Nephron progenitor cell (in vitro differentiated cells): ENCODE results near the gene PIK3R2.
A peak's percentile ranks its signal among the peaks of the same experiment; 100 is the strongest.

Source experiments
- DNase-seq: peaks from one replicate; pipeline ENCODE4 v3.0.0; 2021
- H3K27ac Mint-ChIP-seq: 2 replicates; pipeline ENCODE4 v1.8.0; 2021; ENCODE audit warnings: mild to moderate bottlenecking, moderate library complexity, mixed read lengths
- H3K27me3 Mint-ChIP-seq: 2 replicates; pipeline ENCODE4 v1.8.0; 2021; ENCODE audit warnings: mild to moderate bottlenecking, low read depth, mixed read lengths; ENCODE audit not compliant: poor library complexity
- H3K36me3 Mint-ChIP-seq: 2 replicates; pipeline ENCODE4 v1.8.0; 2021; ENCODE audit warnings: low read depth, mixed read lengths
- H3K4me1 Mint-ChIP-seq: 2 replicates; pipeline ENCODE4 v1.8.0; 2021; ENCODE audit warnings: mixed read lengths
- H3K4me3 Mint-ChIP-seq: 2 replicates; pipeline ENCODE4 v1.8.0; 2021; ENCODE audit warnings: mild to moderate bottlenecking, moderate library complexity, mixed read lengths
- H3K9me3 Mint-ChIP-seq: 2 replicates; pipeline ENCODE4 v1.8.0; 2021; ENCODE audit warnings: mild to moderate bottlenecking, moderate library complexity, mixed read lengths
- TF ChIP-seq, protein P1 (sequence below): fragments of 200-600 bp; sonication (generic); IDR thresholded peaks from 2 replicates; pipeline ENCODE4 v1.5.0; 2021; ENCODE audit warnings: antibody characterized with exemption

Gene PIK3R2

DNA sequence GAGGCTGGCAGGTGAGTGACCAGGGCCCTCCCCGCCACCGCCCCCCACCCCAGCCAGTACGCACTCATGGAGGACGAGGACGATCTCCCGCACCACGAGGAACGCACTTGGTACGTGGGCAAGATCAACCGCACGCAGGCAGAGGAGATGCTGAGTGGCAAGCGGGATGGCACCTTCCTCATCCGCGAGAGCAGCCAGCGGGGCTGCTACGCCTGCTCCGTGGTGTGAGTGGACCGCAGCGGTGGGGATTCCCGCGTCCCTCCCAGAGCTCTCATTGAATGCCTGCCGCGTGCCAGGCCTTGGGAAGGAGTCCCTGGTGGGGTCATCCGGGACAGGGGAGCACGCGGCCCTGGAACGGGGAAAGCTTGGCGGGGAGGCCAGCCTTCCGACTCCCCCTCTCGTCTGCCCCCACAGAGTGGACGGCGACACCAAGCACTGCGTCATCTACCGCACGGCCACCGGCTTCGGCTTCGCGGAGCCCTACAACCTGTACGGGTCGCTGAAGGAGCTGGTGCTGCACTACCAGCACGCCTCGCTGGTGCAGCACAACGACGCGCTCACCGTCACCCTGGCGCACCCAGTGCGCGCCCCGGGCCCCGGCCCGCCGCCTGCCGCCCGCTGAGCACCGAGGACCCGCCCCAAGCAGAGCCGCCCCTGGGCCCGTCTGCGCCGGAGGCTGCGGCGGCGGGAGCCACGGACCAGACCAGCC lies 15.9 kb downstream of the PIK3R2 start:
- no peak overlapping the region for H3K27ac Mint-ChIP-seq
- no peak for DNase-seq
- peaks cover 10% of the 10 kb centered on the region for H3K4me1 Mint-ChIP-seq
- no peaks in the 10 kb centered on the region for H3K9me3 Mint-ChIP-seq
- peaks cover 53% of the 10 kb centered on the region for H3K36me3 Mint-ChIP-seq
- TF ChIP-seq, protein P1, sequence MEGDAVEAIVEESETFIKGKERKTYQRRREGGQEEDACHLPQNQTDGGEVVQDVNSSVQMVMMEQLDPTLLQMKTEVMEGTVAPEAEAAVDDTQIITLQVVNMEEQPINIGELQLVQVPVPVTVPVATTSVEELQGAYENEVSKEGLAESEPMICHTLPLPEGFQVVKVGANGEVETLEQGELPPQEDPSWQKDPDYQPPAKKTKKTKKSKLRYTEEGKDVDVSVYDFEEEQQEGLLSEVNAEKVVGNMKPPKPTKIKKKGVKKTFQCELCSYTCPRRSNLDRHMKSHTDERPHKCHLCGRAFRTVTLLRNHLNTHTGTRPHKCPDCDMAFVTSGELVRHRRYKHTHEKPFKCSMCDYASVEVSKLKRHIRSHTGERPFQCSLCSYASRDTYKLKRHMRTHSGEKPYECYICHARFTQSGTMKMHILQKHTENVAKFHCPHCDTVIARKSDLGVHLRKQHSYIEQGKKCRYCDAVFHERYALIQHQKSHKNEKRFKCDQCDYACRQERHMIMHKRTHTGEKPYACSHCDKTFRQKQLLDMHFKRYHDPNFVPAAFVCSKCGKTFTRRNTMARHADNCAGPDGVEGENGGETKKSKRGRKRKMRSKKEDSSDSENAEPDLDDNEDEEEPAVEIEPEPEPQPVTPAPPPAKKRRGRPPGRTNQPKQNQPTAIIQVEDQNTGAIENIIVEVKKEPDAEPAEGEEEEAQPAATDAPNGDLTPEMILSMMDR, result no peak
- H3K27me3 Mint-ChIP-seq, result peaks cover 9% of the 10 kb centered on the region
- H3K4me3 Mint-ChIP-seq, result no peak overlapping the region

DNA sequence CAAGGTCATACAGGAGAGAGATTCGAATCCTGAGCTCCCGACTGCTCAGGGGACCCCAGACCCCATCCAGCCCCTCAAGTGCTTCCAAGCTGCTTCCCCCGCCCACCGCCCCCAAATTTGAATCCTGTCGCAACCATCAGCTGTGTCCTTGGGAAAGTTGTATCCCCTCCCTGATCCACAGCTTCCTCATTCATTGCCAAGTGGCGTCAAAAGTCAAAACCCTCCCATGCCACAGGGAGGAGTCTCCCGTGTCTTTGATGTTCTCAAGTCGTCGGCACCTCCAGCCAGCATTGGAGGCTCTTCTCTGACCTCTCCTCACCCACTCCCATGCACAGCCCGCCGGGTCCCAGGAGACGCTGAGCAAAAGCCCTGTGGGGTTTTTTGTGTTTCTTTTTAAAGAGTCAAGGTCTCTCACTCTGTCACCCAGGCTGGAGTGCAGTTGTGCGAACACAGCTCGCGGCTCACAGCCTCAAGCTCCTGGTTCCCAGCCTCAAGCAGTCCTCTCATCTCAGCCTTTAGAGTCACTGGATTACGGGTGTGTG lies 17.8 kb downstream of the PIK3R2 start:
- peaks cover 49% of the 10 kb centered on the region for H3K36me3 Mint-ChIP-seq
- no peak overlapping the region for H3K4me3 Mint-ChIP-seq
- TF ChIP-seq, protein P1, result no peak
- DNase-seq, result no peak
- H3K9me3 Mint-ChIP-seq, result no peaks in the 10 kb centered on the region
- H3K4me1 Mint-ChIP-seq, result peaks cover 16% of the 10 kb centered on the region
- peak overlapping the region; percentile 86 for H3K27ac Mint-ChIP-seq
- H3K27me3 Mint-ChIP-seq, result peaks cover 27% of the 10 kb centered on the region

DNA sequence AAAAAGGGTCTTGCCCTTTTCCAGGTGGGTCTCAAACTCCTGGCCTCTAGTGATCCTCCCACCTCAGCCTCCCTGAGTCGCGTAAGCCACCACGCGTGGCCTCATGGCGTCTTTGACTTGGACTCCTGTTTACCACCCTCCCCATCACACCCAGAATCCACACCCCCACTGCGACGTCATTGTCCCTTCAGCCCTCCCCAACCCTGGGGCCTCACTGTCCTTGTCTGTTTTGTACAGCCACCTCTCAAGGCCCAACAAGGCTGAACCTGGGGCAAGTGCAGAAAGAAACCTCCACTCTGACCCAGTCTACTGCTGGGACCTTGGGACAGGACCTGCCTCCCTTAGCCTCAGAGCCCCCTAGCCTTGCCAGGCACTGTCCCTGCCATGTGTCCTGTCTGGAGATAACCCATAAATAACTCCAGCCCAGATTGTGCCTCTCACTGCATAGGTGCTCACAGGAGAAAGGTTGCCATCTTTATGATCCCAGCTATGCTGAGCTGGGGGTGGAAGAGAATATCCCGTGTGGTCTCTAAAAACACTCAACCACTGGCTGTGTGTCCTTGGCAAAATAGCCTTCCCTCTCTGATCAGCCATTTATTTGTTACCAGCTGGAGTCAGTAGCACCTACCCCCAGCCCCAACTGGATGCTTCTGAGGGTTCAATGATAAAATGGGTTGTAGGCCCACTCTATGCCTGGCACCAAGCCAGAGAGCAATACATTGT lies 18.8 kb downstream of the PIK3R2 start:
- DNase-seq, result no peak
- Mint-ChIP-seq H3K9me3 (no peaks in the 10 kb centered on the region), H3K4me3 (no peak overlapping the region), H3K27me3 (peaks cover 34% of the 10 kb centered on the region), H3K27ac (no peak overlapping the region), H3K36me3 (peaks cover 39% of the 10 kb centered on the region), H3K4me1 (peaks cover 16% of the 10 kb centered on the region)
- TF ChIP-seq, protein P1, result no peak

DNA sequence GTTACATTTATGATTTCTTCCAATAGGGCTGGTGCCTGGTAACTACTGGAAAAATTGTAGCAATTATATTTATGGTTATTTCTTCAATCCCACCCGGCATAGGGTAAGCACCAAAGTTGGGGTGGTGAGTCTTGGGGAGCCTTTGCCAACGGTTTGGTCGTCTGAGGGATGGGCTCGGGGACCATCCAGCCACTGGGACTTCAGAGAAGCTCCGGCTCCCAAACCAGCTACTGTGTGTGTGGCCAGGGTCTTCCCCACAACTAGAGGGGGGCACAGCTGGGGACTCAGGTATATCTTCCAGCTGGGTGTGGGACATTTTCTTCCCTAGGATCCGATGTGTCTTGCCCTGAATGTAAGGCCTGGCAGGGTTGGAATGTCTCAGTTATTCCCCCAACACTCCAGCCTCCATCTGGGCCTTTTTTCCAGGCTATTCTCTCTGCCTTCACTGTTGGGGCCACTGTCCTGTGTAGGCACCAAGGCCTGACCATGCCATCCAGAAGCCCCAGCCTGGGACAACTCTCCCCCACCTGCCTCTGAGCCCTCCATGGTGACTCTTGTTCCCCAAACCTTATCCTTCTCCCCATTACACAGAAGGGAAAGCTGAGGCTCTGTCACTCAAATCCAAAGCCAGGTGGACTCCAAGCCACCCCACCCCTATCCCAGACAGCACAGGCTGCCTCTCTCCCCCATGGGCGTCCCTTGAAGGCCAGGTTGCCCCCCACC lies 19.5 kb downstream of the PIK3R2 start:
- TF ChIP-seq, protein P1, result no peak
- H3K27ac Mint-ChIP-seq, result no peak overlapping the region
- H3K4me1 Mint-ChIP-seq, result peaks cover 16% of the 10 kb centered on the region
- H3K4me3 Mint-ChIP-seq, result no peak overlapping the region
- DNase-seq, result no peak
- H3K36me3 Mint-ChIP-seq, result peaks cover 33% of the 10 kb centered on the region
- H3K27me3 Mint-ChIP-seq, result peaks cover 38% of the 10 kb centered on the region
- H3K9me3 Mint-ChIP-seq, result no peaks in the 10 kb centered on the region

DNA sequence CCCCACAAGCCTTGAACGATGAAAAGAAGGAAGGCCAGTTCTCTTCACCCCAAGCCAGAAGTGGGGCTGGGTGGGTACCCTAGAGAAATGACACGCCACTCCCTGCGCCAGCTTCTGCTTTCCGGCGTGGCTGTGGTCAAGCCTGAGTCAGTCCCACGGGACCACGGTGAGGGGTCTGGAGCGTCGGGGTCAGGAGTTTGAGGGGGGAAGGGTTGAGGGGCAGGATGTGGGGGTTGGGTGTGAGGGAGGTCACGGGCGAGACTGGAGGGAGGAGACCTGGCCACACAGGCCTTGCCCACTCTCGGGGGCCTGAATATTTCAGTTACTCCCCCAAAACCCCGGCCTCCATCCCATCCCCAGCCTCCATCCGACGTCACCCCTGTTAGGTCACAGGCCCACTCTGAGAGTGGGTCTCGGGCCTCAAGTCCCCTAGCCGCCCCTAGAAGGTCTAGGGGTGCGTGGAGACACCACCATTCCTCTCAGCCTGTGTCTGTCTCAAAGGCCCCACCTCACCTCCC lies 20.1 kb downstream of the PIK3R2 start:
- Mint-ChIP-seq H3K27me3 (peaks cover 40% of the 10 kb centered on the region), H3K4me1 (peaks cover 16% of the 10 kb centered on the region), H3K9me3 (no peaks in the 10 kb centered on the region), H3K36me3 (peaks cover 29% of the 10 kb centered on the region), H3K27ac (no peak overlapping the region), H3K4me3 (no peak overlapping the region)
- no peak for DNase-seq
- TF ChIP-seq, protein P1, result no peak
